ENCODE measurements around the gene EML3.

DNA sequence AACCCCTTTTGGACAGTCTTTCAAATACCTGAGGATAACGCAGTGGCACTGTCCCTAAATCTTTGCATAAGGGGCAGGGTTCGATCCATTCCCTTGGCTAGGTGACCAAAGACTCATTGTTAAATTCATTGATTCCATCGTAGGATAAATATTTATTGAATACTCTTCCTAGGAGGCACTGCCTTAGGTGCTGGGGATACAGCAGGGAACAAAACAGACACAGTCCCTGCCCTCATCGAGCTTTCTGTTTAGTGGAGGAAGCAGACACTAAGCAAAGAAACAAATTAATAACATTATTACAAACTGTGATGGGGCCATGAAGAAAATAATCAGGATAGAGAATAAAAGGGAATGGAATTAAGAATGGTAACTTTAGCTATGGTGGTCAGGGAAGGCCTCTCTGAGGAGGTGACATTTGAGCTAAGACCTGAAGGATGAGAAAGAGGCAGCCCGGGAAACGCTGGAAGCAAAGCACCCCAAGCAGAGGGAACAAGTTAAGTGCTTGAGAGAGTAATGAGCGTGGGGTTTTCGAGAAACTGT, 8.5 kb upstream of the EML3 start:
- TF ChIP-seq, protein P1, sequence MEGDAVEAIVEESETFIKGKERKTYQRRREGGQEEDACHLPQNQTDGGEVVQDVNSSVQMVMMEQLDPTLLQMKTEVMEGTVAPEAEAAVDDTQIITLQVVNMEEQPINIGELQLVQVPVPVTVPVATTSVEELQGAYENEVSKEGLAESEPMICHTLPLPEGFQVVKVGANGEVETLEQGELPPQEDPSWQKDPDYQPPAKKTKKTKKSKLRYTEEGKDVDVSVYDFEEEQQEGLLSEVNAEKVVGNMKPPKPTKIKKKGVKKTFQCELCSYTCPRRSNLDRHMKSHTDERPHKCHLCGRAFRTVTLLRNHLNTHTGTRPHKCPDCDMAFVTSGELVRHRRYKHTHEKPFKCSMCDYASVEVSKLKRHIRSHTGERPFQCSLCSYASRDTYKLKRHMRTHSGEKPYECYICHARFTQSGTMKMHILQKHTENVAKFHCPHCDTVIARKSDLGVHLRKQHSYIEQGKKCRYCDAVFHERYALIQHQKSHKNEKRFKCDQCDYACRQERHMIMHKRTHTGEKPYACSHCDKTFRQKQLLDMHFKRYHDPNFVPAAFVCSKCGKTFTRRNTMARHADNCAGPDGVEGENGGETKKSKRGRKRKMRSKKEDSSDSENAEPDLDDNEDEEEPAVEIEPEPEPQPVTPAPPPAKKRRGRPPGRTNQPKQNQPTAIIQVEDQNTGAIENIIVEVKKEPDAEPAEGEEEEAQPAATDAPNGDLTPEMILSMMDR (IDR thresholded peaks at IDR 0.05): no peak
- TF ChIP-seq POLR2A (IDR thresholded peaks at IDR 0.05): no peak
